Measurements from ENCODE around the gene PPP5C.

DNA sequence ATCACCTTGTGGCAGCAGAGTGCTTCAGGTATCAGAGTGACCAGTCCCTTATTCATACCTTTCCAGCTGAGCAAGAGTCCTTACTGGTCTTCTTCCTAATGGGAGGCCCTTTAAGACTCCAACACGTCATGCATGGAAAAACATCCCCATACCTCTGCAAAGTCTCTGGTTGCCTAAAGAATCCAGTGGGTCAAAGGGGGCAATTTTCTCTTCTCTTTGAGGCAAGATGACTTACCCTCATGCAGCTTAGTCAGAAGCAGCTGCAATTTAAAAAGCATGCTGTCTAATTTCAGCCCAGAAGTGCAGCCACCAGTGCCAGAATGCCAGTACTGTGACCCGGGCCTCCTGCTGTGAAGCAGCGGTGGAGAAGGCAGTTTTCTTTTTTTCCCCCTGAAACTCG lies 18.7 kb downstream of the PPP5C start:
- TF ChIP-seq, protein P1, sequence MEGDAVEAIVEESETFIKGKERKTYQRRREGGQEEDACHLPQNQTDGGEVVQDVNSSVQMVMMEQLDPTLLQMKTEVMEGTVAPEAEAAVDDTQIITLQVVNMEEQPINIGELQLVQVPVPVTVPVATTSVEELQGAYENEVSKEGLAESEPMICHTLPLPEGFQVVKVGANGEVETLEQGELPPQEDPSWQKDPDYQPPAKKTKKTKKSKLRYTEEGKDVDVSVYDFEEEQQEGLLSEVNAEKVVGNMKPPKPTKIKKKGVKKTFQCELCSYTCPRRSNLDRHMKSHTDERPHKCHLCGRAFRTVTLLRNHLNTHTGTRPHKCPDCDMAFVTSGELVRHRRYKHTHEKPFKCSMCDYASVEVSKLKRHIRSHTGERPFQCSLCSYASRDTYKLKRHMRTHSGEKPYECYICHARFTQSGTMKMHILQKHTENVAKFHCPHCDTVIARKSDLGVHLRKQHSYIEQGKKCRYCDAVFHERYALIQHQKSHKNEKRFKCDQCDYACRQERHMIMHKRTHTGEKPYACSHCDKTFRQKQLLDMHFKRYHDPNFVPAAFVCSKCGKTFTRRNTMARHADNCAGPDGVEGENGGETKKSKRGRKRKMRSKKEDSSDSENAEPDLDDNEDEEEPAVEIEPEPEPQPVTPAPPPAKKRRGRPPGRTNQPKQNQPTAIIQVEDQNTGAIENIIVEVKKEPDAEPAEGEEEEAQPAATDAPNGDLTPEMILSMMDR (IDR thresholded peaks at IDR 0.05) = no peak
- TF ChIP-seq POLR2A (IDR thresholded peaks at IDR 0.05) = no peak

All from heart left ventricle (tissue), 13 donors.